Keratinocyte (primary cell): ENCODE data around the gene EXT2. TPM values are rescaled to one million over a fixed set of nuclear protein-coding genes. Genes with fewer than 3 reads are reported as not detected.

ENCODE experiments used
- DNase-seq: peaks from one replicate; pipeline ENCODE4 v3.0.0-alpha.2; 2011; ENCODE audit warnings: low read depth, missing footprints, low spot score
- FAIRE-seq: peaks from 2 replicates; lab custom pipeline; 2011; peaks lifted over from hg19 to GRCh38; lab: Jason Lieb, UNC
- H2AFZ ChIP-seq: 2 replicates; pipeline ENCODE4 v1.6.0; 2012; ENCODE audit warnings: low read length, control low read depth, inconsistent platforms; ENCODE audit not compliant: control insufficient read depth
- H3K27ac ChIP-seq: 2 replicates; pipeline ENCODE4 v1.5.1; 2011; ENCODE audit warnings: low read length; ENCODE audit not compliant: control insufficient read depth, insufficient read depth
- H3K27me3 ChIP-seq: 3 replicates; pipeline ENCODE4 v1.6.0; 2011; ENCODE audit warnings: low read length; ENCODE audit not compliant: control insufficient read depth, insufficient read depth; ENCODE audit errors: extremely low read depth
- H3K36me3 ChIP-seq, 2 experiments: 2 replicates in 1 of 2; 3 replicates in 1 of 2; pipeline ENCODE4 v1.5.1; 2011; ENCODE audit warnings: low read length in 2 of 2, mild to moderate bottlenecking in 1 of 2; ENCODE audit not compliant: control insufficient read depth in 2 of 2, insufficient read depth in 2 of 2; ENCODE audit errors: extremely low read depth in 1 of 2
- H3K4me1 ChIP-seq: 3 replicates; pipeline ENCODE4 v1.5.1; 2011; ENCODE audit warnings: low read length; ENCODE audit not compliant: control insufficient read depth, insufficient read depth; ENCODE audit errors: extremely low read depth
- H3K4me2 ChIP-seq: 3 replicates; pipeline ENCODE4 v1.6.0; 2011; ENCODE audit warnings: low read depth, low read length; ENCODE audit not compliant: control insufficient read depth, insufficient read depth; ENCODE audit errors: extremely low read depth
- H3K4me3 ChIP-seq, 3 experiments: fragments of 200-600 bp in 1 of 3; sonication (generic) in 1 of 3; 2 replicates in 2 of 3; 3 replicates in 1 of 3; pipeline ENCODE4 v1.5.1; 2011 to 2016; ENCODE audit warnings: low read length in 3 of 3, mild to moderate bottlenecking in 3 of 3, control low read depth in 2 of 3, inconsistent platforms in 1 of 3, low read depth in 1 of 3, mixed read lengths in 1 of 3, mixed run types in 1 of 3, moderate library complexity in 1 of 3; ENCODE audit not compliant: control insufficient read depth in 2 of 3, insufficient read depth in 2 of 3; ENCODE audit errors: extremely low read depth in 1 of 3
- H3K79me2 ChIP-seq: 2 replicates; pipeline ENCODE4 v1.6.0; 2012; ENCODE audit warnings: low read length; ENCODE audit not compliant: control insufficient read depth, insufficient read depth
- H3K9ac ChIP-seq: 3 replicates; pipeline ENCODE4 v1.6.0; 2011; ENCODE audit warnings: low read length; ENCODE audit not compliant: control insufficient read depth, insufficient read depth; ENCODE audit errors: extremely low read depth
- H3K9me1 ChIP-seq: 3 replicates; pipeline ENCODE4 v1.6.0; 2011; ENCODE audit warnings: low read length; ENCODE audit not compliant: control insufficient read depth, insufficient read depth; ENCODE audit errors: extremely low read depth
- H3K9me3 ChIP-seq: 2 replicates; pipeline ENCODE4 v1.5.1; 2012; ENCODE audit warnings: low read depth, low read length; ENCODE audit not compliant: control insufficient read depth
- H4K20me1 ChIP-seq: 3 replicates; pipeline ENCODE4 v1.6.0; 2011; ENCODE audit warnings: low read length; ENCODE audit not compliant: control insufficient read depth, insufficient read depth; ENCODE audit errors: extremely low read depth
- EZH2 ChIP-seq: IDR thresholded peaks from one replicate; pipeline ENCODE4 v1.6.1; 2012; ENCODE audit warnings: inconsistent platforms, mild to moderate bottlenecking, low read length, moderate library complexity
- dilution Hi-C: fragments of 300-500 bp; cut with MboI; formaldehyde crosslinking; loops from one replicate; pipeline ENCODE4 v1.7.0; 2020; ENCODE audit warnings: low sequenced_read_pairs; ENCODE audit not compliant: extremely low pct_ligation_motif_present
- polyA plus RNA-seq, 5 experiments: library from polyadenylated mRNA; depleted of rRNA in 3 of 5; stranded (reverse) in 3 of 5; stranded (forward) in 1 of 5; unstranded in 1 of 5; fragments of >200 nt; gene quantifications; 1 replicate in 1 of 5; 2 replicates in 3 of 5; 3 replicates in 1 of 5; pipeline versions ENCODE4 v1.2.1 to v1.2.3, GENCODE V29; 2011 to 2012; ENCODE audit warnings: missing spikeins in 2 of 5, low read depth in 1 of 5, low replicate concordance in 1 of 5
- TF ChIP-seq, protein P1 (sequence below), 3 experiments: IDR thresholded peaks in 1 of 3; conservative IDR thresholded peaks in 1 of 3; optimal IDR thresholded peaks in 1 of 3; 2 replicates in 2 of 3; 3 replicates in 1 of 3; pipeline versions ENCODE3 to v1.5.1; 2011; ENCODE audit warnings: low read length in 3 of 3, mild to moderate bottlenecking in 3 of 3, moderate library complexity in 2 of 3, control low read depth in 1 of 3, inconsistent platforms in 1 of 3; ENCODE audit not compliant: insufficient read depth in 2 of 3; ENCODE audit errors: extremely low read depth in 1 of 3

The EXT2 gene
- polyA plus RNA-seq, 1 donor (not counting 4 experiments of a cell fraction or from before 2014, with no cell fraction given), result 148 TPM

DNA sequence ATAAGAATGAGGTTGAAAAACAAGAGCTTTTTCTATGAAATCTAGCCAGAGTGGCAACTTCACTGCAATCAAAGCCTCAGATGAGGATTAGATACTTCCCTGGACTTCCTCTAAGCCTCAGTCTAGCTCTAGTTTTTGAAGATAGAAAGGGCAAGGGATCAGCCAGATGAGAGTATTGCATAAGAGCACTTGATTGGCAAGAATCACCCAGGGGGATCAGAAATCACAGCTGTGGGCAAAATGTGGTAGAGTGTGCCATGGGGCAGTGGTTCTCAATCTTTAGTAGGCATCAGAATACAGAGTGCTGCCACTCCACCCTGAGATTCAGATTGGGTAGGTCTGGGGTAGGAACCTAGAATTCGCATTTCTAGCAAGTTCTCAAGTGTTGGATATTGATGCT lies 82.4 kb downstream of the EXT2 start:
- peaks cover 0 to 1% of the 10 kb centered on the region in 2 experiments for H3K36me3 ChIP-seq
- no peak for DNase-seq

DNA sequence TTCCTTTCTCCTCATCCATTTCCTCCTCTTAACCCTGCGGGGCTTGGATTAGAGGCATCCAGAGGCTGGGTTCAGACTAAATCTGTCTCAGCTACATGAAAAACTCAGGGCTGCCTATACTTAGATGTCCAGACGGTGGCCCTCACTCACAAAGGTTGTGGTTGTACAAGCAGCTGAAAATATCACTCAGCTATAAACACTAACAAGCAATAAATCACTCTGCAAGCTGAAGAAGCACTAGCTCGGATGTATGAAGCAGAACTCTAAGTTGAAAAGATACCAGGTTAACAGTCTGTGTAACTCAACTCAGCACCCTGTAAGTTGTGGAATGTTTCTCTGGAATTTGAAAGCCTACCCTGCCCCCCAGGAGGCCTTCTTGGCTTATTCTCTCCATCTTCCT lies 82.9 kb downstream of the EXT2 start:
- Histone ChIP-seq H3K4me3 (no peak overlapping the region), H3K79me2 (peaks cover 13% of the 10 kb centered on the region), H3K27ac (no peak overlapping the region), H3K4me1 (no peaks in the 10 kb centered on the region), H4K20me1 (no peaks in the 10 kb centered on the region), H3K27me3 (no peaks in the 10 kb centered on the region), H2AFZ (no peak overlapping the region), H3K9me3 (no peaks in the 10 kb centered on the region), H3K9me1 (no peaks in the 10 kb centered on the region), H3K9ac (no peak overlapping the region), H3K36me3 (no peaks in the 10 kb centered on the region), H3K4me2 (no peak overlapping the region)
- no peak for FAIRE-seq
- dilution Hi-C loops, result no loop called here
- no peak for DNase-seq
- TF ChIP-seq, protein P1, sequence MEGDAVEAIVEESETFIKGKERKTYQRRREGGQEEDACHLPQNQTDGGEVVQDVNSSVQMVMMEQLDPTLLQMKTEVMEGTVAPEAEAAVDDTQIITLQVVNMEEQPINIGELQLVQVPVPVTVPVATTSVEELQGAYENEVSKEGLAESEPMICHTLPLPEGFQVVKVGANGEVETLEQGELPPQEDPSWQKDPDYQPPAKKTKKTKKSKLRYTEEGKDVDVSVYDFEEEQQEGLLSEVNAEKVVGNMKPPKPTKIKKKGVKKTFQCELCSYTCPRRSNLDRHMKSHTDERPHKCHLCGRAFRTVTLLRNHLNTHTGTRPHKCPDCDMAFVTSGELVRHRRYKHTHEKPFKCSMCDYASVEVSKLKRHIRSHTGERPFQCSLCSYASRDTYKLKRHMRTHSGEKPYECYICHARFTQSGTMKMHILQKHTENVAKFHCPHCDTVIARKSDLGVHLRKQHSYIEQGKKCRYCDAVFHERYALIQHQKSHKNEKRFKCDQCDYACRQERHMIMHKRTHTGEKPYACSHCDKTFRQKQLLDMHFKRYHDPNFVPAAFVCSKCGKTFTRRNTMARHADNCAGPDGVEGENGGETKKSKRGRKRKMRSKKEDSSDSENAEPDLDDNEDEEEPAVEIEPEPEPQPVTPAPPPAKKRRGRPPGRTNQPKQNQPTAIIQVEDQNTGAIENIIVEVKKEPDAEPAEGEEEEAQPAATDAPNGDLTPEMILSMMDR (optimal IDR thresholded peaks at IDR 0.05 in 1 of 3, IDR thresholded peaks at IDR 0.05 in 1 of 3, conservative IDR thresholded peaks at IDR 0.05 in 1 of 3; ENCODE audit: extremely low read depth in 1 of 3, insufficient read depth in 2 of 3, low read length in 3 of 3), result no peak

More for the DNA sequence above, 82.4 kb downstream of the EXT2 start:
- TF ChIP-seq EZH2, result no peak
- TF ChIP-seq, protein P1 (optimal IDR thresholded peaks at IDR 0.05 in 1 of 3, IDR thresholded peaks at IDR 0.05 in 1 of 3, conservative IDR thresholded peaks at IDR 0.05 in 1 of 3; ENCODE audit: extremely low read depth in 1 of 3, insufficient read depth in 2 of 3, low read length in 3 of 3), result no peak
- Histone ChIP-seq H3K79me2 (peaks cover 10% of the 10 kb centered on the region), H3K9ac (no peak overlapping the region), H3K4me3 (no peak overlapping the region), H3K4me2 (no peak overlapping the region), H3K27ac (no peak overlapping the region), H3K9me3 (no peaks in the 10 kb centered on the region), H4K20me1 (no peaks in the 10 kb centered on the region), H3K9me1 (no peaks in the 10 kb centered on the region), H3K27me3 (no peaks in the 10 kb centered on the region), H2AFZ (no peak overlapping the region), H3K4me1 (no peaks in the 10 kb centered on the region)
- dilution Hi-C loops, result no loop called here
- FAIRE-seq, result peak; percentile 26
